Ascending aorta (tissue), 2 donors: ENCODE measurements around the gene CSRNP3. TPM values are rescaled to one million over a fixed set of nuclear protein-coding genes. Genes with fewer than 3 reads are reported as not detected.

Experiments
- DNase-seq, 2 donors: peaks; one replicate each; pipeline ENCODE4 v3.0.0-alpha.2; 2019; ENCODE audit warnings: low spot score in 2 of 2
- H3K27ac ChIP-seq, 2 donors: fragments of 200-600 bp; sonication (generic); one replicate each; pipeline ENCODE4 v1.5.1; 2016 to 2017; ENCODE audit warnings: mild to moderate bottlenecking in 1 of 2
- H3K27me3 ChIP-seq: fragments of 200-600 bp; sonication (generic); one replicate; pipeline ENCODE4 v1.5.1; 2017
- H3K36me3 ChIP-seq, 2 donors: fragments of 200-600 bp; sonication (generic); one replicate each; pipeline ENCODE4 v1.5.1; 2016
- H3K4me1 ChIP-seq, 2 donors: fragments of 200-600 bp; sonication (generic); one replicate each; pipeline ENCODE4 v1.5.1; 2016 to 2017; ENCODE audit warnings: mild to moderate bottlenecking in 1 of 2
- H3K4me3 ChIP-seq, 2 donors: fragments of 200-600 bp; sonication (generic); one replicate each; pipeline ENCODE4 v1.5.1; 2016 to 2017; ENCODE audit warnings: mild to moderate bottlenecking in 1 of 2
- H3K9me3 ChIP-seq, 2 donors: fragments of 200-600 bp; sonication (generic); one replicate each; pipeline ENCODE4 v1.5.1; 2016
- intact Hi-C: fragments of 100-400 bp; cut with DNase I; formaldehyde crosslinking; loops from one replicate; pipeline ENCODE4 v1.15.1; 2023
- total RNA-seq: library from RNA; depleted of rRNA; stranded (reverse); fragments of >200 nt; gene quantifications from one replicate; pipeline ENCODE4 v1.1.0, GENCODE V29; 2016
- TF ChIP-seq, protein P1 (sequence below), 3 experiments: fragments of 200-600 bp in 2 of 3; fragments of 450-650 bp in 1 of 3; sonication (generic) in 2 of 3; IDR thresholded peaks; one replicate each; pipeline ENCODE4 v1.5.1; 2016 to 2019; ENCODE audit warnings: antibody characterized with exemption in 3 of 3, mild to moderate bottlenecking in 1 of 3, moderate library complexity in 1 of 3

CSRNP3 gene
- total RNA-seq, 1 donor from 2014 or later = 2.8 TPM

DNA sequence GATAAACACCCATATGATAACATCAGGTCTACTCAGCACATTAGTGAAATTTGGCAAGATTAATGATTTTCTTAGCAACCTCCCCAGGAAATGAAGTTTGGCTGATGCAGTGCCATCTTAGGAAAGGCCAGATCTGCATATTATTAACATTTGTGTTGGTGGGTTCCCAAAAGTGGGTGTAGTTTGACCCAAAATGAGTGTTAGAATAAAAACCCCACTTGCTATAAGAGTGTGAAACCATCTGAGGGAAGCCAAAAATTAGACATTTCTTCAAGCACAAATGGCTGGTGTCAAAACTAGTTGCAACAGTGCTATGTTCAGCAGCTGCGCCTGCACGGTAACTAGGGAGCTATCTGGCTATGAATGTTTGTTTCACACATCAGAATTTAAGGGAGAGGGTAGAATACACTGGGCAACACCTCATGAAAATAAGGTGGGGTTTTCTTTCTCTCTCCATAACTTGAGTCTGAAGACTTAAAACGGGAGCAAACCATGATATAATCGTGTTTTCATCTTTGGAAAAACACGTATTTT, 15.9 kb upstream of the CSRNP3 start:
- H3K36me3 ChIP-seq = no peaks in the 10 kb centered on the region
- H3K27ac ChIP-seq = no peak overlapping the region
- peaks cover 0 to 11% of the 10 kb centered on the region in 2 donors for H3K9me3 ChIP-seq
- H3K4me1 ChIP-seq = no peaks in the 10 kb centered on the region
- no peak for DNase-seq
- no peak overlapping the region for H3K4me3 ChIP-seq
- TF ChIP-seq, protein P1, sequence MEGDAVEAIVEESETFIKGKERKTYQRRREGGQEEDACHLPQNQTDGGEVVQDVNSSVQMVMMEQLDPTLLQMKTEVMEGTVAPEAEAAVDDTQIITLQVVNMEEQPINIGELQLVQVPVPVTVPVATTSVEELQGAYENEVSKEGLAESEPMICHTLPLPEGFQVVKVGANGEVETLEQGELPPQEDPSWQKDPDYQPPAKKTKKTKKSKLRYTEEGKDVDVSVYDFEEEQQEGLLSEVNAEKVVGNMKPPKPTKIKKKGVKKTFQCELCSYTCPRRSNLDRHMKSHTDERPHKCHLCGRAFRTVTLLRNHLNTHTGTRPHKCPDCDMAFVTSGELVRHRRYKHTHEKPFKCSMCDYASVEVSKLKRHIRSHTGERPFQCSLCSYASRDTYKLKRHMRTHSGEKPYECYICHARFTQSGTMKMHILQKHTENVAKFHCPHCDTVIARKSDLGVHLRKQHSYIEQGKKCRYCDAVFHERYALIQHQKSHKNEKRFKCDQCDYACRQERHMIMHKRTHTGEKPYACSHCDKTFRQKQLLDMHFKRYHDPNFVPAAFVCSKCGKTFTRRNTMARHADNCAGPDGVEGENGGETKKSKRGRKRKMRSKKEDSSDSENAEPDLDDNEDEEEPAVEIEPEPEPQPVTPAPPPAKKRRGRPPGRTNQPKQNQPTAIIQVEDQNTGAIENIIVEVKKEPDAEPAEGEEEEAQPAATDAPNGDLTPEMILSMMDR (IDR thresholded peaks at IDR 0.05) = no peak
- intact Hi-C loops = no loop called here
- no peaks in the 10 kb centered on the region for H3K27me3 ChIP-seq

DNA sequence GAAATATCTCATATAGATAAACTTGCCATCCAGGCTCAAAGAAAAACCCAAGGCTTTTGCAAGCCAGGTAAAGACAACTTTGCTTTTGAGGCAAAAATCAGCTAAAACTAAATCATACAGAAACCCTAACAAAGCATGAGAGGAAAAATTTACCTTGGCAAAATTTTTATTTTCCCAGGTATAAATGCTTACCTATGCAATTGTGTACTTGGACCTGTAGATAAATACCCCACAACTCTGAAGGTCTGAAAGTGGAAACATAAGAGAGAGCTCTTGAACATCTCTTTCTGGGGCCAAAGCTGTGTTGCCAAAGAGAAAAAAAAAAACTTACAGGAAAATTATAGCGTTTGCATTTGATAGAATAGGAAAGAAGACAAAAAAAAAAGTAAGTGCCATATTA, 14.6 kb upstream of the CSRNP3 start:
- no peaks in the 10 kb centered on the region for H3K36me3 ChIP-seq
- H3K9me3 ChIP-seq = peaks cover 0 to 11% of the 10 kb centered on the region in 2 donors
- DNase-seq = no peak
- TF ChIP-seq, protein P1 (IDR thresholded peaks at IDR 0.05) = no peak
- no peaks in the 10 kb centered on the region for H3K4me1 ChIP-seq
- H3K27me3 ChIP-seq = no peaks in the 10 kb centered on the region
- no peak overlapping the region for H3K4me3 ChIP-seq
- no peak overlapping the region for H3K27ac ChIP-seq
- intact Hi-C loops = no loop called here

DNA sequence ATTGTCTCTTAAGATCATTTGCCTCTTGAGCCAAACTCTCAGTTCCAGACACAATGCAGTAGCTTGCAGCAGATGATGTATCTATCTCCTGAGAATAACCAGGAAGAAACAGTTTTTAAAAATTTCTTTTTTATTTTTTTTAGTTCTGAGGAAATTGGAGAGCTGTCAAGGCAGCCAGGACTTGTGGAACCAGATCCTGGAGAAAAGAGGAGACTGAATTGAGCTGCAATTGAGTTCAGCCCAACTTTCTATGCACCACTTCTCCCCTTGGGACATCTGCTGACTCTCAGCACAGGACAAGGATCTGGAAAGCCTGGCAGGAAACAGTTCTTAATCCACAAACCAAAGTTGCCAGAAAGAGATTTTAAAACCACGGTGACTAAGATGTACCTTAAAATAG, 13.5 kb upstream of the CSRNP3 start:
- H3K9me3 ChIP-seq = peaks cover 0 to 11% of the 10 kb centered on the region in 2 donors
- no peak overlapping the region for H3K27ac ChIP-seq
- no peaks in the 10 kb centered on the region for H3K4me1 ChIP-seq
- H3K36me3 ChIP-seq = no peaks in the 10 kb centered on the region
- no peak for DNase-seq
- intact Hi-C loops = no loop called here
- H3K4me3 ChIP-seq = no peak overlapping the region
- TF ChIP-seq, protein P1 (IDR thresholded peaks at IDR 0.05) = no peak
- H3K27me3 ChIP-seq = no peaks in the 10 kb centered on the region

DNA sequence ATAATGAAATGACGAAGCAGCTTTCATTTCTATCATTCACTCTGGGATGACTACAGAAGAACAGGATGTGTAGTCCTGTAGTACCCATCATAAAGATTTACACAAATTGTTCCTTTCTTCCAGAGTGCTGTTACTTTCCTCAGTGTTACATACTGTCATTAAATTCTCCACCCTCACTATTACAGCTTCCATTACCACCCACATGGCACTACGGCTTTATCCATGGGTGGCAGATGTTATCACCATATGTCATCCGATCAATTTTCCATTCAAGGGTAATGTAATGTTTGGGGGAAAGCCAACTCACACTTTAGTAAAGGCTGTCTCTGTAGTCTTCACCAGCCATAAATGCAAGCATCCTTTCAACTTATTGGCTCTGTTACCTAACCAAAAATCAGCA, 7.1 kb upstream of the CSRNP3 start:
- Histone ChIP-seq H3K4me3 (no peak overlapping the region), H3K9me3 (no peaks in the 10 kb centered on the region), H3K27ac (no peak overlapping the region), H3K27me3 (no peaks in the 10 kb centered on the region), H3K4me1 (no peaks in the 10 kb centered on the region), H3K36me3 (no peaks in the 10 kb centered on the region)
- intact Hi-C loops = no loop called here
- TF ChIP-seq, protein P1 (IDR thresholded peaks at IDR 0.05) = no peak
- no peak for DNase-seq

DNA sequence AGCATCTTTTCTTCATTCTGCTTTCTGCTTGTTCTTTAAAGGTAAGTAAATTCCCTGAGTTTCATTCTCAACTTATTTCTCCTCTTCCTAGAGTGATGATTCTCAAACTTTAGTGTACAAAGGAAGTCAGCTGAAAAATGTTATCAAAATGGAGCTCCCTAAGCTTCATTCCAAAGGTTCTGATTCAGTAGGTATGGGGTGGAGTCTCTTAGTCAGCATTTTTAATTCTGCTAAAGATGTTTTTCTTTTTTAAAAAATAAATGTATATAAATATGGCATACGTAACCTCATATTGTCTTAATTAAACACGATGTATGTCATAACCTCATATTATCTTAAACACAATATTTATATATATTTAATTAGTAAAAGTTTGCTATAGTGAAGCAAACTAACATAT, 3.1 kb upstream of the CSRNP3 start:
- no peak overlapping the region for H3K27ac ChIP-seq
- no peaks in the 10 kb centered on the region for H3K9me3 ChIP-seq
- intact Hi-C loops = no loop called here
- H3K4me3 ChIP-seq = no peak overlapping the region
- no peaks in the 10 kb centered on the region for H3K27me3 ChIP-seq
- no peak for DNase-seq
- TF ChIP-seq, protein P1 (IDR thresholded peaks at IDR 0.05) = no peak
- H3K4me1 ChIP-seq = no peaks in the 10 kb centered on the region
- no peaks in the 10 kb centered on the region for H3K36me3 ChIP-seq

DNA sequence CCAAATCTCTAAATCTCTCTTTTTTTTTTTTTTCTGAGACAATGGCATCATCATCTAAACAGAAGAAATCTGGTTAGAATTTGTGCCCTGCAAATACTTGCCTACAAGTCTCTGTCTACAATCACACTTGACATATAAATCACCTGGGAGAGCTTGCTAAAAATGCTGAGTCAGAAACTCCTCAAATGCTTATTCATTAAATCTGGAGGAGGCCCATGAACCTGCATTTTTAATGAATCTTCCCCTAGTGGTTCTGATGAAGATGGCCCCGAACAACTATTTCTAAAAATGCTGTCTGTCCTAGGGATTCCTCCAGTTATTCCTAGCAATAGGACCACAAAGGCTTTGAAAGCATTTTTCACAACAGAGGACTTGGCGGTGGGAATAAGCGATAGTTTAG, 1.6 kb upstream of the CSRNP3 start:
- Histone ChIP-seq H3K27ac (no peak overlapping the region), H3K9me3 (no peaks in the 10 kb centered on the region), H3K4me3 (no peak overlapping the region), H3K36me3 (no peaks in the 10 kb centered on the region), H3K27me3 (no peaks in the 10 kb centered on the region), H3K4me1 (no peaks in the 10 kb centered on the region)
- TF ChIP-seq, protein P1 (IDR thresholded peaks at IDR 0.05) = no peak
- intact Hi-C loops = no loop called here
- DNase-seq = no peak
